Lower leg skin (tissue), 4 donors: Measurements from ENCODE around the gene GPR151. TPM values are rescaled to one million over a fixed set of nuclear protein-coding genes. Genes with fewer than 3 reads are reported as not detected.

Source experiments
- DNase-seq, 2 donors: peaks; one replicate each; pipeline ENCODE4 v3.0.0-alpha.2; 2019; ENCODE audit warnings: low spot score in 2 of 2
- H3K4me3 ChIP-seq: fragments of 200-600 bp; sonication (generic); 2 replicates; pipeline ENCODE4 v1.5.1; 2017; ENCODE audit warnings: mild to moderate bottlenecking, low read depth; ENCODE audit not compliant: poor library complexity, severe bottlenecking
- CTCF ChIP-seq, 3 donors: fragments of 450-650 bp; IDR thresholded peaks; one replicate each; pipeline ENCODE4 v1.5.1; 2016; ENCODE audit warnings: antibody characterized with exemption in 3 of 3, mild to moderate bottlenecking in 3 of 3, moderate library complexity in 2 of 3
- POLR2A ChIP-seq, 2 donors: fragments of 450-650 bp; IDR thresholded peaks; one replicate each; pipeline ENCODE4 v1.6.1; 2016 to 2017; ENCODE audit warnings: antibody characterized with exemption in 2 of 2, mild to moderate bottlenecking in 1 of 2, moderate library complexity in 1 of 2
- WGBS, 2 donors: methylation state at CpG; one replicate each; pipeline ENCODE4 v1.1.5; 2018; 5-methylcytosine and 5-hydroxymethylcytosine counted together
- intact Hi-C: fragments of 100-400 bp; cut with DNase I; formaldehyde crosslinking; loops from one replicate; pipeline ENCODE4 v1.15.0; 2023; ENCODE audit warnings: low total_unique reads
- total RNA-seq, 4 donors: library from RNA; depleted of rRNA; stranded (reverse); fragments of >200 nt; gene quantifications; one replicate each; pipeline ENCODE4 v1.1.0, GENCODE V29; 2016

The GPR151 gene
- total RNA-seq, 4 donors from 2014 or later, result not detected

GRCh38 chr5:146475906-146476305 is 40.1 kb downstream of the GPR151 start:
- 94 to 96% methylated on average over 1 of the region's 1 CpG for WGBS, 2 donors
- TF ChIP-seq POLR2A (IDR thresholded peaks at IDR 0.05) (no peak), CTCF (IDR thresholded peaks at IDR 0.05) (no peak)
- intact Hi-C loops, result no loop called here

GRCh38 chr5:146475190-146475780 is 40.7 kb downstream of the GPR151 start:
- DNase-seq, result no peak
- H3K4me3 ChIP-seq, result no peak overlapping the region
- intact Hi-C loops, result no loop called here
- 78 to 81% methylated on average over 4 of the region's 4 CpGs for WGBS, 2 donors
- TF ChIP-seq POLR2A (IDR thresholded peaks at IDR 0.05) (no peak), CTCF (IDR thresholded peaks at IDR 0.05) (no peak)

More at GRCh38 chr5:146475906-146476305, 40.1 kb downstream of the GPR151 start:
- no peak for DNase-seq
- H3K4me3 ChIP-seq, result no peak overlapping the region

- no peak for DNase-seq
- no peak overlapping the region for H3K4me3 ChIP-seq
- intact Hi-C loops, result no loop called here
- TF ChIP-seq POLR2A (IDR thresholded peaks at IDR 0.05) (no peak), CTCF (IDR thresholded peaks at IDR 0.05) (no peak)
- 91 to 100% methylated on average over 1 of the region's 1 CpG for WGBS, 2 donors
These were observed 41.9 kb downstream of the GPR151 start for GRCh38 chr5:146474065-146474464.

GRCh38 chr5:146467760-146468159 is 48.2 kb downstream of the GPR151 start:
- WGBS, 2 donors, result 100% methylated on average over 1 of the region's 1 CpG
- no peak for TF ChIP-seq POLR2A (IDR thresholded peaks at IDR 0.05)
- no peak for TF ChIP-seq CTCF (IDR thresholded peaks at IDR 0.05)
- no peak overlapping the region for H3K4me3 ChIP-seq
- no peak for DNase-seq
- intact Hi-C loops, result no loop called here

GRCh38 chr5:146466521-146467349 is 49.3 kb downstream of the GPR151 start:
- no peak overlapping the region for H3K4me3 ChIP-seq
- no peak for DNase-seq
- TF ChIP-seq CTCF (IDR thresholded peaks at IDR 0.05), result no peak
- TF ChIP-seq POLR2A (IDR thresholded peaks at IDR 0.05), result no peak
- intact Hi-C loops, result no loop called here
- 62 to 66% methylated on average over 3 of the region's 3 CpGs for WGBS, 2 donors
